Measurements from ENCODE around the gene CNTNAP2. TPM values are rescaled to one million over a fixed set of nuclear protein-coding genes. Genes with fewer than 3 reads are reported as not detected.

The CNTNAP2 gene
- total RNA-seq, 1 experiment from 2014 or later: 64.5 TPM

- no peak for TF ChIP-seq CTCF (conservative IDR thresholded peaks at IDR 0.05)
- Histone ChIP-seq H2BK20ac (ENCODE audit: low read depth, low read length, poor library complexity, severe bottlenecking) (no peak overlapping the region), H3K18ac (ENCODE audit: insufficient read length, low read depth, low read length) (no peak overlapping the region), H3K9ac (ENCODE audit: extremely low read depth, insufficient read length, low read length) (no peak overlapping the region), H2AFZ (ENCODE audit: low read length) (no peak overlapping the region), H3K27me3 (ENCODE audit: insufficient read depth, low read length) (no peaks in the 10 kb centered on the region), H3K23ac (ENCODE audit: insufficient read length, low read depth, low read length) (no peak overlapping the region), H3K79me2 (ENCODE audit: insufficient read depth, low read length) (no peaks in the 10 kb centered on the region), H4K20me1 (ENCODE audit: control insufficient read depth, insufficient read depth, insufficient read length) (no peaks in the 10 kb centered on the region), H4K91ac (ENCODE audit: insufficient read length, low read depth, low read length) (no peak overlapping the region), H2BK5ac (ENCODE audit: insufficient read length, low read length) (no peak overlapping the region), H3K4ac (ENCODE audit: low read depth, low read length) (no peak overlapping the region), H3K79me1 (ENCODE audit: insufficient read depth, low read depth, low read length, poor library complexity, severe bottlenecking) (no peaks in the 10 kb centered on the region), H4K8ac (replicated peaks; ENCODE audit: insufficient read length, low read depth, low read length) (no peak overlapping the region), H2BK15ac (ENCODE audit: low read depth, low read length) (no peak overlapping the region), H2BK12ac (ENCODE audit: insufficient read length, low read depth, low read length) (no peak overlapping the region), H3K4me2 (ENCODE audit: insufficient read depth, insufficient read length, low read length) (no peak overlapping the region), H3K23me2 (ENCODE audit: insufficient read length, low read depth, low read length, poor library complexity, severe bottlenecking) (no peaks in the 10 kb centered on the region), H3K56ac (ENCODE audit: insufficient read length, low read depth, low read length) (no peak overlapping the region), H2BK120ac (ENCODE audit: low read depth, low read length, poor library complexity, severe bottlenecking) (no peak overlapping the region), H3K4me1 (ENCODE audit: insufficient read depth, low read length) (peaks cover 21% of the 10 kb centered on the region), H4K5ac (ENCODE audit: insufficient read length, low read depth, low read length) (no peak overlapping the region), H3K14ac (ENCODE audit: insufficient read depth, low read length) (no peak overlapping the region), H3T11ph (ENCODE audit: low read length) (no peak overlapping the region), H3K9me3 (ENCODE audit: control insufficient read depth, low read depth, low read length) (no peaks in the 10 kb centered on the region), H2AK5ac (ENCODE audit: insufficient read length, low read length) (no peak overlapping the region), H3K27ac (ENCODE audit: insufficient read length, low read depth, low read length) (no peak overlapping the region)
- Mint-ChIP-seq H3K9me3 (peaks cover 5 to 13% of the 10 kb centered on the region in 2 experiments), H3K4me3 (no peak overlapping the region; a peak in 1 of 5 replicates), H3K27ac (peak overlapping the region in 1 of 3 experiments; percentile 53; a peak in 2 of 7 replicates), H3K4me1 (peaks cover 79 to 85% of the 10 kb centered on the region in 2 experiments), H3K27me3 (ENCODE audit: low read depth) (no peaks in the 10 kb centered on the region), H3K36me3 (ENCODE audit: insufficient read depth in 1 of 3, low read depth in 3 of 3) (peaks cover 14 to 21% (median 19%) of the 10 kb centered on the region in 3 experiments)
- DNase-seq: no peak
- no CpG with 5 or more reads among the region's 3 CpGs for WGBS (ENCODE audit: extremely low coverage, insufficient read length, low lambda C conversion rate)
Measured at GRCh38 chr7:148394582-148394981, 2278.0 kb downstream of the CNTNAP2 start.
